Head of caudate nucleus (tissue), 42 donors: Measurements from ENCODE around the gene PDCD11.
A peak's percentile ranks its signal among the peaks of the same experiment; 100 is the strongest.

Experiments used
- DNase-seq, 42 donors: peaks; one replicate each; pipeline versions ENCODE4 v3.0.0 to v3.0.0-alpha.2; 2020 to 2021; ENCODE audit warnings: mixed read lengths in 7 of 42
- intact Hi-C: fragments of 100-400 bp; cut with DNase I; formaldehyde crosslinking; loops from one replicate; pipeline ENCODE4 v1.15.0; 2022

The PDCD11 gene

DNA sequence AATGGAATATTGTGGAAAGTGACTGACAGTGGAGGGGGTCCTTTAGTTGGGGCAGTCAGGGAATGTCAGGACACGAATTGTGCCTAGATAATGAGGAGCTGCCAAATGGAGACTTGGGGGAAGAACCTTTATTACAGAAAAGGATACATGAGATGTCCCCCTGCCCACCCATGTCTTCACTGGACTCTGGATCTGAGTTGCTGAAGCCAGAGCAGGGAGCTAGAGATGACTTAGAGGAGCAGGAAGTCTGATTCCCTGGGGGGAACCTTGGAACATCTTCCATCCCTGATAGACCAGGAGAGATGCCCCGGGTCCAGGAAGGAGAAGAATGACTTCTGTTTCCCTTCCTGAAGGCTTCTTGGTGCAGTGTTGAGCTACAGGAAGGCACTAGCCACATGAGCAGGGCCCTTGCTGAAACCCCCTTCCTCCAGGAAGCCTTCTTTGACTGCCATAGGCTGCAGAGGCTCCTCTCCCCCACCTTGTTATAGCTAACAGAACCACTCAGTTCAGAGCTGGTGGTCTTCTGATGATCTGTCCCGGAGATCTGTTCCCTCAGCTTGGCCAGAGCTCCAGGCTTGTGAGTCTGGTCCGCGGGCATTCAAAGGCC, 96.3 kb downstream of the PDCD11 start:
- intact Hi-C loops = no loop called here
- DNase-seq = no peak

GRCh38 chr10:103493362-103493915, 97.0 kb downstream of the PDCD11 start, which contains the start of gene NEURL1:
TSS of gene NEURL1 (plus strand) at chr10:103493705. CDS start at chr10:103494388, 683 bp downstream.
- intact Hi-C loops = no loop called here
- peak; percentile 15 to 85 (median 66) for DNase-seq

GRCh38 chr10:103493916-103494877, 97.8 kb downstream of the PDCD11 start:
- DNase-seq = peak in 35 of 42 donors; percentile 7 to 69 (median 45)
- intact Hi-C loops = no loop called here

GRCh38 chr10:103495321-103495720, 98.9 kb downstream of the PDCD11 start:
- no peak for DNase-seq
- intact Hi-C loops = no loop called here
